ENCODE measurements around the gene CARF. TPM values are rescaled to one million over a fixed set of nuclear protein-coding genes. Genes with fewer than 3 reads are reported as not detected.
A peak's percentile ranks its signal among the peaks of the same experiment; 100 is the strongest.

CARF gene
- total and polyA plus RNA-seq, 2 donors (not counting 3 experiments of a cell fraction or from before 2014, with no cell fraction given) = 1.0 to 3.7 TPM

DNA sequence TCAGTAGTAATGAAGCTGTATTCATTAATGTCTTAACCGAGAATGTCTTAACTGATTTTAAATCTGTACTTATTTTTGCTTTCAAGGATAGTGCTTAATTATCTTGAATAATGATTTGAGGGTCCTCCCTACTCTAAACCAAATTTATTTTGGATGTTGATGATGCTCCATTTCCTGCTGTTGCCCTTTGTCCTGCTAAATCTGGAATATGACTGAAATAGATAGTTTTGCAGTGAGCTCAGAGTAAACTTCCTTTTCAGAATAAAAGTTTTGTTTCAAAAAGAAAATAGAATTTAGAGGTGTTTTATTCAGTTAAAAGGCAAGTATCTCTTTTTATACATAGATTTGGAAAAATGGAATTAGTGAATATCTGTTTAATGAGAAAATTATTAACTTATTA, 110.7 kb downstream of the CARF start:
- CTCF ChIA-PET = interaction anchor here (0.7 to 1.4 kb wide), 6 partner anchors 8 to 792 kb away, joined by 3 to 5 read pairs (median 3); no protein-coding TSS in a partner anchor
- no peaks in the 10 kb centered on the region for H3K27me3 ChIP-seq (ENCODE audit: control insufficient read depth in 2 of 2, insufficient read depth in 2 of 2, low read length in 2 of 2)
- H3K4me1 ChIP-seq (ENCODE audit: control insufficient read depth, extremely low read depth, insufficient read depth, low read length) = peaks cover 10% of the 10 kb centered on the region
- no peak overlapping the region for H3K9ac ChIP-seq (replicated peaks; ENCODE audit: extremely low read depth, insufficient read depth, low read length)
- DNase-seq (ENCODE audit: low read depth, low spot score) (no peak), FAIRE-seq (no peak)
- no peak overlapping the region for H3K4me3 ChIP-seq (replicated peaks in 1 of 3; ENCODE audit: insufficient read depth in 1 of 3, low read depth in 1 of 3, low read length in 3 of 3)
- dilution Hi-C loops (cut with MboI; ENCODE audit: extremely low pct_ligation_motif_present, low sequenced_read_pairs) = no loop called here
- POLR2A ChIA-PET = no interaction called here
- no peaks in the 10 kb centered on the region for H3K9me1 ChIP-seq (replicated peaks; ENCODE audit: control insufficient read depth, extremely low read depth, insufficient read depth, low read length)
- no TSS peak for BruUV-seq (replicated peaks)
- TF ChIP-seq JUN (IDR thresholded peaks at IDR 0.05; ENCODE audit: borderline replicate concordance, insufficient read depth, insufficient read length, low read depth) (peak; percentile 27), POLR2AphosphoS5 (IDR thresholded peaks at IDR 0.05; ENCODE audit: insufficient read depth, low read depth, low read length) (no peak)
- intact Hi-C loops (cut with micrococcal nuclease) = no loop called here
- H4K20me1 ChIP-seq (replicated peaks; ENCODE audit: control insufficient read depth, extremely low read depth, insufficient read depth, low read length) = no peaks in the 10 kb centered on the region
- H3K79me2 ChIP-seq (ENCODE audit: control insufficient read depth, insufficient read depth, low read length) = peaks cover 7% of the 10 kb centered on the region
- H3K9me3 ChIP-seq (replicated peaks; ENCODE audit: control insufficient read depth, insufficient read depth, low read length) = no peaks in the 10 kb centered on the region
- peak overlapping the region; percentile 46 for H3K4me2 ChIP-seq (ENCODE audit: insufficient read depth, low read length)
- H2AFZ ChIP-seq (ENCODE audit: low read depth, low read length) = no peak overlapping the region
- H3K36me3 ChIP-seq (ENCODE audit: control insufficient read depth in 2 of 2, extremely low read depth in 1 of 2, insufficient read depth in 2 of 2, low read length in 2 of 2) = no peaks in the 10 kb centered on the region
- no peak overlapping the region for H3K27ac ChIP-seq (ENCODE audit: insufficient read depth, low read depth, low read length)

DNA sequence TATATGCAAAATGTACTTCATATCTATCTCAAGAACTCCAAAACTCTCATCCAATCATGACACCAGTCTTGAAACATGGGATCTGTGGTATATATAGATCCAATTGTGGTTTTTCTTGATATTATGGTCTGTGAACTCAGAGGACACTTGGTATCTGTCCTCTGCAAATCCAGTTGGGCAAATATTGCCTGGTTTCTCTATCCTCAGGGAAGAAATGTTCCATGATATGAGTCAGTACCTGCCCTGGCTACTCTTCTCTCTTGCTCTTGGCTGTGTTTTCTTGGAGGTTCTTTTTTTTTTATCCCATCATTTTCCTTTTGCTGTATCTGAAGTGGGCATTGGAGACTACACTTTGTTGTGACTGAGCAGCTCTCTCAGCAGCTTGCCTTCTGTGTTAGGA, 113.5 kb downstream of the CARF start:
- peaks cover 4% of the 10 kb centered on the region for H3K4me1 ChIP-seq (ENCODE audit: control insufficient read depth, extremely low read depth, insufficient read depth, low read length)
- H3K4me2 ChIP-seq (ENCODE audit: insufficient read depth, low read length) = no peak overlapping the region
- no peak overlapping the region for H2AFZ ChIP-seq (ENCODE audit: low read depth, low read length)
- H3K79me2 ChIP-seq (ENCODE audit: control insufficient read depth, insufficient read depth, low read length) = no peaks in the 10 kb centered on the region
- H3K27me3 ChIP-seq (ENCODE audit: control insufficient read depth in 2 of 2, insufficient read depth in 2 of 2, low read length in 2 of 2) = no peaks in the 10 kb centered on the region
- dilution Hi-C loops (cut with MboI; ENCODE audit: extremely low pct_ligation_motif_present, low sequenced_read_pairs) (no loop called here), intact Hi-C loops (cut with micrococcal nuclease) (no loop called here)
- DNase-seq (ENCODE audit: low read depth, low spot score) = no peak
- TF ChIP-seq MYC (IDR thresholded peaks at IDR 0.05; ENCODE audit: low read depth, low read length) (no peak), POLR2A (IDR thresholded peaks at IDR 0.05; ENCODE audit: low read depth, low read length) (no peak), FOS (IDR thresholded peaks at IDR 0.05; ENCODE audit: borderline replicate concordance, insufficient read depth, low read length) (no peak), POLR2AphosphoS5 (IDR thresholded peaks at IDR 0.05; ENCODE audit: insufficient read depth, low read depth, low read length) (no peak), JUN (IDR thresholded peaks at IDR 0.05; ENCODE audit: borderline replicate concordance, insufficient read depth, insufficient read length, low read depth) (no peak), EZH2 (IDR thresholded peaks at IDR 0.05; ENCODE audit: borderline replicate concordance, low read depth, low read length, severe bottlenecking) (no peak)
- TF ChIP-seq, protein P1, sequence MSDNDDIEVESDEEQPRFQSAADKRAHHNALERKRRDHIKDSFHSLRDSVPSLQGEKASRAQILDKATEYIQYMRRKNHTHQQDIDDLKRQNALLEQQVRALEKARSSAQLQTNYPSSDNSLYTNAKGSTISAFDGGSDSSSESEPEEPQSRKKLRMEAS (IDR thresholded peaks at IDR 0.05; ENCODE audit: insufficient read depth, insufficient read length) = no peak
- TF ChIP-seq, protein P2, sequence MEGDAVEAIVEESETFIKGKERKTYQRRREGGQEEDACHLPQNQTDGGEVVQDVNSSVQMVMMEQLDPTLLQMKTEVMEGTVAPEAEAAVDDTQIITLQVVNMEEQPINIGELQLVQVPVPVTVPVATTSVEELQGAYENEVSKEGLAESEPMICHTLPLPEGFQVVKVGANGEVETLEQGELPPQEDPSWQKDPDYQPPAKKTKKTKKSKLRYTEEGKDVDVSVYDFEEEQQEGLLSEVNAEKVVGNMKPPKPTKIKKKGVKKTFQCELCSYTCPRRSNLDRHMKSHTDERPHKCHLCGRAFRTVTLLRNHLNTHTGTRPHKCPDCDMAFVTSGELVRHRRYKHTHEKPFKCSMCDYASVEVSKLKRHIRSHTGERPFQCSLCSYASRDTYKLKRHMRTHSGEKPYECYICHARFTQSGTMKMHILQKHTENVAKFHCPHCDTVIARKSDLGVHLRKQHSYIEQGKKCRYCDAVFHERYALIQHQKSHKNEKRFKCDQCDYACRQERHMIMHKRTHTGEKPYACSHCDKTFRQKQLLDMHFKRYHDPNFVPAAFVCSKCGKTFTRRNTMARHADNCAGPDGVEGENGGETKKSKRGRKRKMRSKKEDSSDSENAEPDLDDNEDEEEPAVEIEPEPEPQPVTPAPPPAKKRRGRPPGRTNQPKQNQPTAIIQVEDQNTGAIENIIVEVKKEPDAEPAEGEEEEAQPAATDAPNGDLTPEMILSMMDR (IDR thresholded peaks at IDR 0.05; ENCODE audit: extremely low read depth in 1 of 2, insufficient read depth in 1 of 2, low read depth in 1 of 2, low read length in 2 of 2) = no peak
- H3K9me1 ChIP-seq (replicated peaks; ENCODE audit: control insufficient read depth, extremely low read depth, insufficient read depth, low read length) = no peaks in the 10 kb centered on the region
- no peak for FAIRE-seq
- no peak overlapping the region for H3K9ac ChIP-seq (replicated peaks; ENCODE audit: extremely low read depth, insufficient read depth, low read length)
- no peaks in the 10 kb centered on the region for H4K20me1 ChIP-seq (replicated peaks; ENCODE audit: control insufficient read depth, extremely low read depth, insufficient read depth, low read length)
- POLR2A ChIA-PET = no interaction called here
- BruUV-seq (replicated peaks) = no TSS peak
- no peak overlapping the region for H3K4me3 ChIP-seq (replicated peaks in 1 of 3; ENCODE audit: insufficient read depth in 1 of 3, low read depth in 1 of 3, low read length in 3 of 3)
- H3K9me3 ChIP-seq (replicated peaks; ENCODE audit: control insufficient read depth, insufficient read depth, low read length) = no peaks in the 10 kb centered on the region
- no peaks in the 10 kb centered on the region for H3K36me3 ChIP-seq (ENCODE audit: control insufficient read depth in 2 of 2, extremely low read depth in 1 of 2, insufficient read depth in 2 of 2, low read length in 2 of 2)
- H3K27ac ChIP-seq (ENCODE audit: insufficient read depth, low read depth, low read length) = no peak overlapping the region
- CTCF ChIA-PET = no interaction called here

Data from endothelial cell of umbilical vein (primary cell).